Measurements from ENCODE around the gene CFAP65. TPM values are rescaled to one million over a fixed set of nuclear protein-coding genes. Genes with fewer than 3 reads are reported as not detected.

The CFAP65 gene
- total RNA-seq, 1 experiment from 2014 or later = not detected

DNA sequence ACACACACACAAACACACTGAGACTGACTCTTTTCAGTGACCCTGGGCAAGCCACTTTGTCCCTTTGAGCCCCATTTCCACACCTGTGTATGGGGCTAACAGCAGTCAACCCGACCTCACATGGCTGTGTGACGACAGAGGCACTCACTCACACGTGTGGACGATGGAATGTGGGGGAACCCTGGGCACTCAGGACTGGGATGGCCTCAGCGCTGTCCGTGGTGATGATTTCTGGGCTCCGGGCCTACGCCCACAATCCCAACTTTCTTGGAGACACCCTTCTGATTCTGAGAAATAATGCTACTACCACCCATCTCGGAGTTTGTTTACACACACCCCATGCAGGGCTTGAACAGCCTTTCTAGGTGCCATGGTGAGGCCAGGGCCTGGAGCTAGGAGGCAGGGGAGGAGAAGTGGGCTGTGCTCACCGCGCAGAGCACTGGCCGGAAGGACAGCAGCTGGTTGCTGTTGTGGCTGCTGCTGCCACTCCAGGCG is 49.6 kb downstream of the CFAP65 start:
- Histone ChIP-seq H4K20me1 (ENCODE audit: insufficient read depth, low read depth, low read length) (no peaks in the 10 kb centered on the region), H3K4me1 (ENCODE audit: low read length) (no peaks in the 10 kb centered on the region), H3K36me3 (ENCODE audit: insufficient read depth, low read length) (no peaks in the 10 kb centered on the region), H2AFZ (ENCODE audit: low read length) (no peak overlapping the region), H3K27me3 (ENCODE audit: low read length) (no peaks in the 10 kb centered on the region), H3K9ac (ENCODE audit: low read length) (no peak overlapping the region), H3K9me3 (ENCODE audit: low read length) (no peaks in the 10 kb centered on the region), H3K4me2 (ENCODE audit: low read depth, low read length, poor library complexity, severe bottlenecking) (no peak overlapping the region), H3K27ac (ENCODE audit: low read length) (no peak overlapping the region), H3K9me2 (replicated peaks; ENCODE audit: insufficient read depth, low read length) (no peaks in the 10 kb centered on the region), H3K79me2 (ENCODE audit: low read length) (no peaks in the 10 kb centered on the region), H3K4me3 (ENCODE audit: low read length) (no peak overlapping the region)
- peak; percentile 44 for DNase-seq

DNA sequence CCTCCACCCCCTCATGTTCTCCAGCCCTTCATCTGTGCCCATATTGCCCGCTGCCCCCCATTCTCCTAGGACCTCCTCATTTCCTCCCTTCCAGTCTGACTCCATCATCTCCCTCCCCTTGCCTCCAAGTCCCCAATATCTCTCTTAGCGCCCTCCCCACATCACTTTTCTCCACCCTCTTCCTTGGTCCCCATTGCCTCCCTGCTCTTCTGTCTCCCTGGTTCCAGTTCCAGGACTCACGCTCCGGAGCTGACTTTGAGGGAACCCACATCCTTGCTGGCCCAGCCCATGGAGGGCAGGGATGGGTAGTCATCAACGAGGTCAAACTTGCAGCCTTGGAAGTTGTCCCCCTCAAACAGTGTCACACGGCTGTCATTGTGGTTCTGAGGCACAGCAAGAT is 50.7 kb downstream of the CFAP65 start:
- Histone ChIP-seq H3K4me3 (ENCODE audit: low read length) (no peak overlapping the region), H3K4me1 (ENCODE audit: low read length) (no peaks in the 10 kb centered on the region), H3K27ac (ENCODE audit: low read length) (no peak overlapping the region), H2AFZ (ENCODE audit: low read length) (no peak overlapping the region), H3K9ac (ENCODE audit: low read length) (no peak overlapping the region), H3K9me3 (ENCODE audit: low read length) (no peaks in the 10 kb centered on the region), H4K20me1 (ENCODE audit: insufficient read depth, low read depth, low read length) (no peaks in the 10 kb centered on the region), H3K36me3 (ENCODE audit: insufficient read depth, low read length) (no peaks in the 10 kb centered on the region), H3K9me2 (replicated peaks; ENCODE audit: insufficient read depth, low read length) (no peaks in the 10 kb centered on the region), H3K27me3 (ENCODE audit: low read length) (no peaks in the 10 kb centered on the region), H3K4me2 (ENCODE audit: low read depth, low read length, poor library complexity, severe bottlenecking) (no peak overlapping the region), H3K79me2 (ENCODE audit: low read length) (no peaks in the 10 kb centered on the region)
- DNase-seq = no peak

- DNase-seq = no peak
- Histone ChIP-seq H3K27me3 (ENCODE audit: low read length) (no peaks in the 10 kb centered on the region), H4K20me1 (ENCODE audit: insufficient read depth, low read depth, low read length) (no peaks in the 10 kb centered on the region), H3K9me3 (ENCODE audit: low read length) (no peaks in the 10 kb centered on the region), H3K9ac (ENCODE audit: low read length) (no peak overlapping the region), H3K9me2 (replicated peaks; ENCODE audit: insufficient read depth, low read length) (no peaks in the 10 kb centered on the region), H3K4me3 (ENCODE audit: low read length) (no peak overlapping the region), H3K4me2 (ENCODE audit: low read depth, low read length, poor library complexity, severe bottlenecking) (no peak overlapping the region), H3K27ac (ENCODE audit: low read length) (no peak overlapping the region), H3K4me1 (ENCODE audit: low read length) (no peaks in the 10 kb centered on the region), H3K79me2 (ENCODE audit: low read length) (no peaks in the 10 kb centered on the region), H3K36me3 (ENCODE audit: insufficient read depth, low read length) (no peaks in the 10 kb centered on the region), H2AFZ (ENCODE audit: low read length) (no peak overlapping the region)
Observed at GRCh38 chr2:218990052-218990451, 51.3 kb downstream of the CFAP65 start.

DNA sequence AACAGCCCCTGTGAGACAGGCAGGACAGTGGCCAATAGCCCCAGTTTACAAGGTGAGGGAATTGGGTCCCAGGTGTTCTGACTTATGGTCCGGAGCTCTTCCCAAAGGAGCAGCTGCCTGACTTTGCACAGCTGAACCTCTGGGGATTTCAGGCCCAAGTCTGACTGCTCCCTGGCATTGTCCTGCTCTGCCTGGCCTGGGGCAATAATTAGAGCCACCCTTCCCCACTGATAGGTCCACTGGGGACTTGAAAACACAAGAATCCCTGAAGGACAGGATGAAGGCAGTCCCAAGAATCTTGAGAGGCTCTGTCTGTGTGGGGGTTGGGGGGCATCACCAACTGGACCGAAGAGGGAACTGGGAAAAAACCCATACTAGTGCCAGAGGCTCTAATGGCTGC is 52.7 kb downstream of the CFAP65 start:
- Histone ChIP-seq H3K79me2 (ENCODE audit: low read length) (no peaks in the 10 kb centered on the region), H3K9me2 (replicated peaks; ENCODE audit: insufficient read depth, low read length) (no peaks in the 10 kb centered on the region), H3K27ac (ENCODE audit: low read length) (no peak overlapping the region), H2AFZ (ENCODE audit: low read length) (no peak overlapping the region), H3K36me3 (ENCODE audit: insufficient read depth, low read length) (no peaks in the 10 kb centered on the region), H3K4me1 (ENCODE audit: low read length) (no peaks in the 10 kb centered on the region), H3K4me3 (ENCODE audit: low read length) (no peak overlapping the region), H3K9ac (ENCODE audit: low read length) (no peak overlapping the region), H3K27me3 (ENCODE audit: low read length) (no peaks in the 10 kb centered on the region), H3K9me3 (ENCODE audit: low read length) (no peaks in the 10 kb centered on the region), H3K4me2 (ENCODE audit: low read depth, low read length, poor library complexity, severe bottlenecking) (no peak overlapping the region), H4K20me1 (ENCODE audit: insufficient read depth, low read depth, low read length) (no peaks in the 10 kb centered on the region)
- DNase-seq = no peak

- H4K20me1 ChIP-seq (ENCODE audit: insufficient read depth, low read depth, low read length) = no peaks in the 10 kb centered on the region
Observed at GRCh38 chr2:218988164-218988563, 53.2 kb downstream of the CFAP65 start.

GRCh38 chr2:218986148-218986761 is 55.1 kb downstream of the CFAP65 start:
- H2AFZ ChIP-seq (ENCODE audit: low read length) = no peak overlapping the region
- no peaks in the 10 kb centered on the region for H3K4me1 ChIP-seq (ENCODE audit: low read length)
- no peak for DNase-seq
- no peaks in the 10 kb centered on the region for H3K79me2 ChIP-seq (ENCODE audit: low read length)
- no peak overlapping the region for H3K27ac ChIP-seq (ENCODE audit: low read length)
- H3K36me3 ChIP-seq (ENCODE audit: insufficient read depth, low read length) = no peaks in the 10 kb centered on the region
- H3K9ac ChIP-seq (ENCODE audit: low read length) = no peak overlapping the region
- H4K20me1 ChIP-seq (ENCODE audit: insufficient read depth, low read depth, low read length) = no peaks in the 10 kb centered on the region
- H3K4me2 ChIP-seq (ENCODE audit: low read depth, low read length, poor library complexity, severe bottlenecking) = no peak overlapping the region
- H3K9me2 ChIP-seq (replicated peaks; ENCODE audit: insufficient read depth, low read length) = no peaks in the 10 kb centered on the region
- H3K27me3 ChIP-seq (ENCODE audit: low read length) = no peaks in the 10 kb centered on the region
- H3K9me3 ChIP-seq (ENCODE audit: low read length) = no peaks in the 10 kb centered on the region
- no peak overlapping the region for H3K4me3 ChIP-seq (ENCODE audit: low read length)

More at GRCh38 chr2:218988164-218988563, 53.2 kb downstream of the CFAP65 start:
- no peaks in the 10 kb centered on the region for H3K79me2 ChIP-seq (ENCODE audit: low read length)
- no peak overlapping the region for H2AFZ ChIP-seq (ENCODE audit: low read length)
- no peaks in the 10 kb centered on the region for H3K4me1 ChIP-seq (ENCODE audit: low read length)
- no peak overlapping the region for H3K4me3 ChIP-seq (ENCODE audit: low read length)
- no peak for DNase-seq
- H3K36me3 ChIP-seq (ENCODE audit: insufficient read depth, low read length) = no peaks in the 10 kb centered on the region
- H3K9ac ChIP-seq (ENCODE audit: low read length) = no peak overlapping the region
- H3K27me3 ChIP-seq (ENCODE audit: low read length) = no peaks in the 10 kb centered on the region
- H3K27ac ChIP-seq (ENCODE audit: low read length) = no peak overlapping the region
- H3K9me3 ChIP-seq (ENCODE audit: low read length) = no peaks in the 10 kb centered on the region
- H3K9me2 ChIP-seq (replicated peaks; ENCODE audit: insufficient read depth, low read length) = no peaks in the 10 kb centered on the region
- no peak overlapping the region for H3K4me2 ChIP-seq (ENCODE audit: low read depth, low read length, poor library complexity, severe bottlenecking)

DNA sequence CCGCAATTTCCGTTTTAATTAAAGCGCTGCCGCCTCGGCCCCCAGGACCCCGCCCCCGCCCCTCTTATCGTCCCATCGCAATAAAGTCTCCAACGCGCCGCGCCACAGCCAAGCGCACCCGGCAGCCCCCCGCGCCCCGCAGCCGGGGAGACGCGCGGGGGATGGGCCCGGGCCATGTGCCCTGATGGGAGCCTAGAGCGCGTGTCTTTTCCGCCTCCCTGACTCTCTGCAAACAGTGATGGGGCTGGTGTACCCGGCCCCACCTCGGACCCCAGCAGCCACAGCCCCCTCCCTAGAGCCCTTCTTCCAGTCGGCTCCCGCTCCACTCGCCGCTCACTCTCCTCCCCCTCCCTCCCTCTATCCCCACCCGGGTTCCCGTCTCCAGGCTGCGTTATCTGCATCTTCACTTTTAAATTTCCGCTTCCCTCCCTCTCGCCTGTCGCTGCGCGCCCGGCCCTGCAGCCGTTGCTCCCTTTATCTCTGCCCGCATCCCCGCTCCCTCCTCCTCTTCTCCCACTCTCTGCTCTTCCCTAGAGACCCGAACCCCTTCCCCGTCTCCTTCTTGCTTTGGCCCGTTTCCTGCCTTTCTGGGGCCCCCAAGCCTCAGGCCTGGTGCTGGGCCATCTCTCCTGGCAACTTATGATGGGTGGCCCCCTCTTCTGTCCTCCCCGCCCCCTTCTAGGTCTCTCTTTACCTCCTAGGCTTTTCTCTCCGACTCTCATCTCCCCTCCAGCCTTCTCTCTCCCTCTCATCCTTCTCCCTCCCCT is 55.8 kb downstream of the CFAP65 start:
- Histone ChIP-seq H3K9me2 (replicated peaks; ENCODE audit: insufficient read depth, low read length) (no peaks in the 10 kb centered on the region), H4K20me1 (ENCODE audit: insufficient read depth, low read depth, low read length) (no peaks in the 10 kb centered on the region), H3K4me2 (ENCODE audit: low read depth, low read length, poor library complexity, severe bottlenecking) (no peak overlapping the region), H3K9me3 (ENCODE audit: low read length) (no peaks in the 10 kb centered on the region), H3K36me3 (ENCODE audit: insufficient read depth, low read length) (no peaks in the 10 kb centered on the region), H3K79me2 (ENCODE audit: low read length) (no peaks in the 10 kb centered on the region), H3K27ac (ENCODE audit: low read length) (no peak overlapping the region), H2AFZ (ENCODE audit: low read length) (no peak overlapping the region), H3K4me3 (ENCODE audit: low read length) (no peak overlapping the region), H3K27me3 (ENCODE audit: low read length) (no peaks in the 10 kb centered on the region), H3K4me1 (ENCODE audit: low read length) (peaks cover 3% of the 10 kb centered on the region; the same call in 1 of the 2 replicates), H3K9ac (ENCODE audit: low read length) (no peak overlapping the region)
- DNase-seq = no peak

DNA sequence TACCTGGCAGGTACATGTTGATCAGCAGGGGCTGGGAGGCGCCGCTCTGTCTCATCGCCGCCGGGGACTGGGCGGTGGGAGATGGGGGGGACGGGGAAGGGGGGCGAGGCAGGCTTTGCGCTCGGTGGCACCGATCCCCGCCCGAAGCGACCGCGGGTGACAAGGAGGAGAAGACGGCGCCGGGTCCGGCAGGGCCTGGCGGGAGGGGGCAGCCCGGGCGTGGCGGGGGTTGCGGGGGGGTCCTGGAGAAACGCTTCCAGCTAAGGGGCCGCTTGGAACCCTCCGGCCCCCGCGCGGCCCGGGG is 56.3 kb downstream of the CFAP65 start, which contains the start of gene FEV:
FEV (minus strand) TSS at position 164 of the 304 bp plus-strand sequence; CDS start at position 55, 109 bp downstream.
- no peak within 1 kb of the TSS for H3K9ac ChIP-seq (ENCODE audit: low read length)
- no peaks in the 10 kb centered on the region for H3K79me2 ChIP-seq (ENCODE audit: low read length)
- H3K36me3 ChIP-seq (ENCODE audit: insufficient read depth, low read length) = no peaks in the 10 kb centered on the region
- no peak for DNase-seq
- no peaks in the 10 kb centered on the region for H4K20me1 ChIP-seq (ENCODE audit: insufficient read depth, low read depth, low read length)
- peaks cover 7% of the 10 kb centered on the region for H3K4me1 ChIP-seq (ENCODE audit: low read length)
- no peaks in the 10 kb centered on the region for H3K27me3 ChIP-seq (ENCODE audit: low read length)
- no peak within 1 kb of the TSS for H3K27ac ChIP-seq (ENCODE audit: low read length)
- H3K4me2 ChIP-seq (ENCODE audit: low read depth, low read length, poor library complexity, severe bottlenecking) = no peak within 1 kb of the TSS
- H3K4me3 ChIP-seq (ENCODE audit: low read length) = no peak within 1 kb of the TSS
- H3K9me2 ChIP-seq (replicated peaks; ENCODE audit: insufficient read depth, low read length) = no peaks in the 10 kb centered on the region
- H3K9me3 ChIP-seq (ENCODE audit: low read length) = no peaks in the 10 kb centered on the region
- no peak within 1 kb of the TSS for H2AFZ ChIP-seq (ENCODE audit: low read length)
